Measurements from ENCODE around the gene PTPA. TPM values are rescaled to one million over a fixed set of nuclear protein-coding genes. Genes with fewer than 3 reads are reported as not detected.
A peak's percentile ranks its signal among the peaks of the same experiment; 100 is the strongest.

Gene PTPA
- total RNA-seq, 3 donors from 2014 or later: 95.3 to 109 (median 109) TPM

GRCh38 chr9:129131300-129132145, 20.3 kb downstream of the PTPA start:
- ATAC-seq (peak; percentile 98), DNase-seq (peak; percentile 80 to 87 (median 85))
- no peaks in the 10 kb centered on the region for H3K9me3 ChIP-seq
- intact Hi-C loops (cut with DNase I, micrococcal nuclease): loop anchor here (5.0 to 10.0 kb wide), 3 partner anchors 123 to 643 kb away; no protein-coding TSS in a partner anchor
- TF ChIP-seq CTCF (IDR thresholded peaks at IDR 0.05): peak; percentile 99
- no peak overlapping the region for H3K4me3 ChIP-seq
- H3K4me1 ChIP-seq (ENCODE audit: low read depth): peaks cover 3% of the 10 kb centered on the region
- no peaks in the 10 kb centered on the region for H3K36me3 ChIP-seq (ENCODE audit: low read depth)

- intact Hi-C loops (cut with DNase I, micrococcal nuclease): loop anchor here (5.0 to 10.0 kb wide), 3 partner anchors 122 to 642 kb away; no protein-coding TSS in a partner anchor
- Histone ChIP-seq H3K4me1 (ENCODE audit: low read depth) (peaks cover 3% of the 10 kb centered on the region), H3K36me3 (ENCODE audit: low read depth) (no peaks in the 10 kb centered on the region), H3K9me3 (no peaks in the 10 kb centered on the region), H3K4me3 (no peak overlapping the region)
- no peak for TF ChIP-seq CTCF (IDR thresholded peaks at IDR 0.05)
- no peak for DNase-seq
- ATAC-seq: no peak
Observed at GRCh38 chr9:129133082-129133481, 21.9 kb downstream of the PTPA start.

- intact Hi-C loops (cut with DNase I, micrococcal nuclease): loop anchor here (5.0 to 10.0 kb wide), 3 partner anchors 119 to 639 kb away; no protein-coding TSS in a partner anchor
- H3K4me1 ChIP-seq (ENCODE audit: low read depth): peaks cover 15% of the 10 kb centered on the region
- no peak for TF ChIP-seq CTCF (IDR thresholded peaks at IDR 0.05)
- no peaks in the 10 kb centered on the region for H3K9me3 ChIP-seq
- no peak overlapping the region for H3K4me3 ChIP-seq
- H3K36me3 ChIP-seq (ENCODE audit: low read depth): no peaks in the 10 kb centered on the region
- no peak for ATAC-seq
- DNase-seq: no peak
Observed at GRCh38 chr9:129135476-129135875, 24.3 kb downstream of the PTPA start.

DNA sequence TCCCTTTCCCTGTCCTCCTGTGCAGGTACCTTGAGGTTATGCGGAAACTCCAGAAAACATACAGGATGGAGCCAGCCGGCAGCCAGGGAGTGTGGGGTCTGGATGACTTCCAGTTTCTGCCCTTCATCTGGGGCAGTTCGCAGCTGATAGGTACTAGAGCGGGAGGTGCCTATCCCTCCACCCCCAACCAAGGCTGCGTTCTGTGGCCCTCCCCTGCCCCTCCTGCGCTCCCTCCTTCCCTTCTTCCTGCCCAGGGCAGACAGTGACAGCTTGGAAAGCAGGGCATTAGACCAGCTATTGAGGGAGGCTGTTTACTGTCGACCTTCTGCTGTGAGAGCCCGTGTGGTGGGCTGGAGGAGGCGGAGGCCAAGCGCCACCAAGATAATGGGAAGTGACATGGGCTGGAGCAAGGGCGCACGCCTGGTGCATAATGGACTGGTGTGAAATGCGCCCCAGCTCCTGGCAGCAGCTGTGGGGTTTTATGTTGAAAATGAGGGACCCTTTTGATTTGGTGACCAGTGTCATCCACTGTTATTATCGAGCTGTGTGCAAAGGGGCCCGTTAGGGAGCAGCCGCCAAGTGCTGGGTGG, 25.3 kb downstream of the PTPA start:
- Histone ChIP-seq H3K4me3 (no peak overlapping the region), H3K4me1 (ENCODE audit: low read depth) (peaks cover 24% of the 10 kb centered on the region), H3K36me3 (ENCODE audit: low read depth) (no peaks in the 10 kb centered on the region), H3K9me3 (no peaks in the 10 kb centered on the region)
- TF ChIP-seq CTCF (IDR thresholded peaks at IDR 0.05): no peak
- DNase-seq (no peak), ATAC-seq (no peak)
- intact Hi-C loops (cut with DNase I, micrococcal nuclease): loop anchor here (5.0 to 10.0 kb wide), 3 partner anchors 118 to 638 kb away; no protein-coding TSS in a partner anchor

GRCh38 chr9:129137292-129138143, 26.3 kb downstream of the PTPA start:
- Histone ChIP-seq H3K36me3 (ENCODE audit: low read depth) (no peaks in the 10 kb centered on the region), H3K9me3 (no peaks in the 10 kb centered on the region), H3K4me3 (no peak overlapping the region), H3K4me1 (ENCODE audit: low read depth) (peaks cover 28% of the 10 kb centered on the region)
- no peak for ATAC-seq
- DNase-seq: no peak
- no peak for TF ChIP-seq CTCF (IDR thresholded peaks at IDR 0.05)
- intact Hi-C loops (cut with DNase I, micrococcal nuclease): loop anchor here (5.0 to 10.0 kb wide), 3 partner anchors 117 to 637 kb away; no protein-coding TSS in a partner anchor

Measured in mucosa of descending colon (tissue), 3 donors.